GM23248 (cell line): ENCODE results near the gene PDIK1L.

ENCODE experiments used
- EZH2 ChIP-seq: fragments of 200-600 bp; sonication (generic); IDR thresholded peaks from 2 replicates; pipeline ENCODE4 v1.6.1; 2018; ENCODE audit warnings: antibody characterized with exemption, mild to moderate bottlenecking; ENCODE audit not compliant: insufficient read depth, poor library complexity, severe bottlenecking
- EZH2phosphoT487 ChIP-seq: fragments of 200-600 bp; sonication (generic); IDR thresholded peaks from 2 replicates; pipeline ENCODE4 v1.6.1; 2018; ENCODE audit warnings: antibody characterized with exemption, moderate library complexity, mild to moderate bottlenecking, low read depth; ENCODE audit not compliant: insufficient read depth

- no peak for TF ChIP-seq EZH2
- no peak for TF ChIP-seq EZH2phosphoT487
Observed at GRCh38 chr1:26075421-26076144, 36.0 kb upstream of the PDIK1L start.
